Thoracic aorta (tissue), 2 donors: ENCODE results near the gene JPT2. TPM values are rescaled to one million over a fixed set of nuclear protein-coding genes. Genes with fewer than 3 reads are reported as not detected.

Experiments
- ATAC-seq: fragments of 150-250 bp; one replicate; pipeline ENCODE4 v1.8.0; 2017; ENCODE audit warnings: low read depth; ENCODE audit not compliant: insufficient number of reproducible peaks, low FRiP score
- DNase-seq: peaks from one replicate; pipeline ENCODE4 v3.0.0-alpha.2; 2020; ENCODE audit warnings: low spot score
- H3K27ac ChIP-seq, 2 donors: fragments of 200-600 bp; sonication (generic); 1 replicate in 1 of 2; 2 replicates in 1 of 2; pipeline ENCODE4 v1.5.1; 2016; ENCODE audit warnings: mild to moderate bottlenecking in 2 of 2, moderate library complexity in 2 of 2
- H3K27me3 ChIP-seq: fragments of 200-600 bp; sonication (generic); replicated peaks from 2 replicates; pipeline ENCODE4 v1.6.0; 2016; ENCODE audit warnings: mild to moderate bottlenecking; ENCODE audit not compliant: insufficient read depth
- H3K36me3 ChIP-seq: fragments of 200-600 bp; sonication (generic); one replicate; pipeline ENCODE4 v1.5.1; 2016
- H3K4me1 ChIP-seq, 2 donors: fragments of 200-600 bp; sonication (generic); 1 replicate in 1 of 2; 2 replicates in 1 of 2; pipeline versions ENCODE4 v1.5.1 to v1.6.0; 2016; ENCODE audit warnings: low read depth in 2 of 2, mild to moderate bottlenecking in 1 of 2; ENCODE audit not compliant: control insufficient read depth in 1 of 2
- H3K4me3 ChIP-seq: fragments of 200-600 bp; sonication (generic); 2 replicates; pipeline ENCODE4 v1.5.1; 2016; ENCODE audit warnings: mild to moderate bottlenecking
- H3K9me3 ChIP-seq: fragments of 200-600 bp; sonication (generic); 2 replicates; pipeline ENCODE4 v1.5.1; 2016
- total RNA-seq, 2 donors: library from RNA; depleted of rRNA; stranded (reverse); fragments of >200 nt; gene quantifications; one replicate each; pipeline versions ENCODE4 v1.1.0 to v1.2.3, GENCODE V29; 2016
- TF ChIP-seq, protein P1 (sequence below): fragments of 200-600 bp; sonication (generic); IDR thresholded peaks from one replicate; pipeline ENCODE4 v1.5.1; 2019; ENCODE audit warnings: antibody characterized with exemption

JPT2 gene
- total RNA-seq, 2 donors from 2014 or later: 17.1 to 26.1 TPM

DNA sequence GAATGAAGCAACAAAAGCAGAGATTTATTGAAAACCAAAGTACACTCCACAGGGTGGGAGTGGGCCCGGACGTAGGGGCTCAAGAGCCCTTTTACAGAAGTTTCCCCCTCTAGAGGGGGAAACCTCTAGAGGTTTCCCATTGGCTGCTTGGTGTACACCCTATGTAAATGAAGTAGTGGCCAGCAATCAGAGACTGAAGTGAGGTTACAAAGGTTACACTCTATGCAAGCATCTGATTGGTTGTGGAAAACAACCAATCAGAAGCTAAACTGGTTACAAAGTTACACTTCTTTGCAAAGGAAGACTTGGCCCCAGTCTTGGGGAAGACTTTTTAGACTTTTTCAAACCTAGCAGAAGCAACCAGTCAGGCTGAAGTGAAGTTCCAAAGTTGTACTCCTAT, 38.8 kb upstream of the JPT2 start:
- ATAC-seq (no peak), DNase-seq (no peak)
- TF ChIP-seq, protein P1, sequence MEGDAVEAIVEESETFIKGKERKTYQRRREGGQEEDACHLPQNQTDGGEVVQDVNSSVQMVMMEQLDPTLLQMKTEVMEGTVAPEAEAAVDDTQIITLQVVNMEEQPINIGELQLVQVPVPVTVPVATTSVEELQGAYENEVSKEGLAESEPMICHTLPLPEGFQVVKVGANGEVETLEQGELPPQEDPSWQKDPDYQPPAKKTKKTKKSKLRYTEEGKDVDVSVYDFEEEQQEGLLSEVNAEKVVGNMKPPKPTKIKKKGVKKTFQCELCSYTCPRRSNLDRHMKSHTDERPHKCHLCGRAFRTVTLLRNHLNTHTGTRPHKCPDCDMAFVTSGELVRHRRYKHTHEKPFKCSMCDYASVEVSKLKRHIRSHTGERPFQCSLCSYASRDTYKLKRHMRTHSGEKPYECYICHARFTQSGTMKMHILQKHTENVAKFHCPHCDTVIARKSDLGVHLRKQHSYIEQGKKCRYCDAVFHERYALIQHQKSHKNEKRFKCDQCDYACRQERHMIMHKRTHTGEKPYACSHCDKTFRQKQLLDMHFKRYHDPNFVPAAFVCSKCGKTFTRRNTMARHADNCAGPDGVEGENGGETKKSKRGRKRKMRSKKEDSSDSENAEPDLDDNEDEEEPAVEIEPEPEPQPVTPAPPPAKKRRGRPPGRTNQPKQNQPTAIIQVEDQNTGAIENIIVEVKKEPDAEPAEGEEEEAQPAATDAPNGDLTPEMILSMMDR: no peak
- Histone ChIP-seq H3K9me3 (no peaks in the 10 kb centered on the region), H3K4me1 (no peaks in the 10 kb centered on the region), H3K4me3 (no peak overlapping the region), H3K27me3 (no peaks in the 10 kb centered on the region), H3K27ac (no peak overlapping the region), H3K36me3 (peaks cover 55% of the 10 kb centered on the region)

DNA sequence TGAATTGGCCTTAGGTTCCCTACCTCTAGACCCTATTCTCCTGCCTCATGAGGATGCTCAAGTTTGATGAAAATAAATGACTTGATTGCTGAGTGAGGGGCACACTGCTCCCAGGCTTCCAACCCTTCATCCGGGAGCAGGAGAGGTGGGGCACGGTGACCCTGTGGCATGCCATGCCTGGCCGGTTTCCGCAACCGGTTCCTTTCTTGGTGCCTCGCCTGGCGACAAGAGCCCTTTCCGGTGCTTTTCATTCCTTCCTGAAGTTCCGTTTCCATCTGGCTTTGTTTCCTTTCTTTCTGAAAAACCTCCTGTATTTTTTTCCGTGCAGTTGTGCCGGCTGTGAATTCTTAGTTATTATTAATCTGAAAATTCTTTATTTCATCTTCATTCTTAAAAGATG, 38.2 kb upstream of the JPT2 start:
- no peak for ATAC-seq
- peaks cover 58% of the 10 kb centered on the region for H3K36me3 ChIP-seq
- no peaks in the 10 kb centered on the region for H3K27me3 ChIP-seq
- H3K9me3 ChIP-seq: no peaks in the 10 kb centered on the region
- no peaks in the 10 kb centered on the region for H3K4me1 ChIP-seq
- DNase-seq: no peak
- no peak overlapping the region for H3K27ac ChIP-seq
- TF ChIP-seq, protein P1: no peak
- H3K4me3 ChIP-seq: no peak overlapping the region

DNA sequence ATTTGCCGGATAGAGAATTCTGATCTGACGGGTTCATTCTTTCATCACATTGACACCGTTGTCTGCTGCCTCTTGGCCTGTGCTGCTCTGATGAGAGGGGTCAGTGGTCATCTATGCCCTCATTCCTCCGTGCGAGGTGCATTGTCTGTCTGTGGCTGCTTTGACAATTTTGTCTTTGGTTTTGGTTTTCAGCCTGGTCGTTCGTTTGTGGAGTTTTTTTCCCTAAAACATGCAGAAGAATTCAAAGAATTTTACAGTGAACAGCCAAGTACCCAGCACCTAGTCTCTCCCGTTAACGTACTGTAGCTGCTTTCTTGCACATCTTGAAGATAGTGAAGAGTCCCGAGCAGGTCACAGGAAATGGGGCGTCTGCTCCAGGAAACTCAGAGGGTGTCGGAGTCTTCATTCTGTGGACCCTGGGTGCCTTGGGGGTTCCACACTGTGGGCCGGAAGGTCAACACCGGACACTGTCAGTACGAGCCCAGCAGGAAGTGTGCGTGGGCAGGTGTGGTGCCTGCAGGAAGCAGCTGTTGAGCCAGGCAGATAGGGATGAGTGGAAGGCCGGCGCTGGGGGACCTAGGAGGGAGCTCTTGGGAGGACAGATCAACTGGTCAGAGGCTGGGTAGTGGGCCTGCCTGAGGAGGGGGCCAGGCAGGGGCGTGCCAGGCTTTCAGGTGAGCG, 37.7 kb upstream of the JPT2 start:
- peaks cover 58% of the 10 kb centered on the region for H3K36me3 ChIP-seq
- no peaks in the 10 kb centered on the region for H3K9me3 ChIP-seq
- DNase-seq: no peak
- no peak overlapping the region for H3K27ac ChIP-seq
- no peaks in the 10 kb centered on the region for H3K27me3 ChIP-seq
- ATAC-seq: no peak
- TF ChIP-seq, protein P1: no peak
- H3K4me1 ChIP-seq: no peaks in the 10 kb centered on the region
- H3K4me3 ChIP-seq: no peak overlapping the region

DNA sequence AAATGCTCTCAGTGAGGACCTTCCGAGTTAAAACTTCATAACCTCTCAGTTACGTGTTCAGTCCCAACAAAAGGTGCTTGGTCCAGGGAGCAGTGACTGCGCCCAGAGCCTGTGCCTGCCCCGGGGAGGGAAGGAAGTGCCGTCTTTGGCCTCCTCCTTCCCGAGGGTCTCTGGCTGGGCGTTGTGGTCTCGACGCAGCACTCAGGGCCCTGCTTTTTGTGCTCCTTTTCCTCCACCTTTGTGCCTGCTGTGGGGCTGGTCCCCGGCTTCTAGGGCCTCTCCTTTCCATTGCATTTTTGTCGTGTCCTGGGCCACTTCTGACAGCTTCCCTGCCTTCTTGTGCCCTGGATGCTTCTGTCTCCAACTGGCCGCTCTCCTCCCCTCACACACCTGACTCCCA, 36.8 kb upstream of the JPT2 start:
- no peaks in the 10 kb centered on the region for H3K9me3 ChIP-seq
- no peak overlapping the region for H3K27ac ChIP-seq
- no peaks in the 10 kb centered on the region for H3K27me3 ChIP-seq
- no peaks in the 10 kb centered on the region for H3K4me1 ChIP-seq
- ATAC-seq (no peak), DNase-seq (no peak)
- TF ChIP-seq, protein P1: no peak
- peaks cover 63% of the 10 kb centered on the region for H3K36me3 ChIP-seq
- no peak overlapping the region for H3K4me3 ChIP-seq

DNA sequence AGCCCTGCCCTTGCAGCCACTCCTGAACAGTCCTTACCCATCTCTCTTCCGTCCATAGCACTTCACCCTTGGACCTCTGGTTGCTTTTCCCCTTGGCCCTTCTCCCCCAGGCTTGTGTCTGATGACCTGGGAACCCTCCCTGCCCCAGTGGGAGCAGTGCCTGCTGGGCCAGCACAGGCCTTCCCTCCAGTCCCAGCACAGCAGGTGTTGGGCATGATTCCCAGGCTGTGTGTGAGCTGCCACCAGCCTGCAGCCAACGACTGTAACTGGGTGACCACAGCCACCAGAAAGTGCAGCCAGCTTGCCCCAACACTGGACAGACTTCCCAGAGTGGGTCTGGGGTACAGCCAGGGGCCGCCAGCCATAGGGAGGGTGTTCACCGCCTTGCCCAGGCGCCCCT, 35.9 kb upstream of the JPT2 start:
- Histone ChIP-seq H3K27me3 (no peaks in the 10 kb centered on the region), H3K36me3 (peaks cover 63% of the 10 kb centered on the region), H3K4me1 (no peaks in the 10 kb centered on the region), H3K27ac (no peak overlapping the region), H3K4me3 (no peak overlapping the region), H3K9me3 (no peaks in the 10 kb centered on the region)
- ATAC-seq (no peak), DNase-seq (no peak)
- TF ChIP-seq, protein P1: no peak
